Measurements from ENCODE around the gene CELF3. TPM values are rescaled to one million over a fixed set of nuclear protein-coding genes. Genes with fewer than 3 reads are reported as not detected.
"Not testable (repeated sequence)": the region's sequence is repeated elsewhere in the genome, so short reads cannot be mapped to it uniquely, and the experiment has no call there.

Gene CELF3
- 10 to 100 TPM in 1 of 12 donors, 1 to 10 TPM in 1, under 1 TPM in 9, not detected in 1; 0.24 to 22.4 (median 0.75) TPM for polyA plus RNA-seq (ENCODE audit: insufficient read length in 12 of 12)
- long read RNA-seq, donor 1, partial matches to known transcripts = 16 of 26 reads
- long read RNA-seq, donor 1, other reads (novel, unspliced or antisense) = 5 of 26 reads
- long read RNA-seq, donor 2 = 0 reads
- long read RNA-seq, donor 3 = 0 reads
- long read RNA-seq, donor 4 = 0 reads
- long read RNA-seq, donor 5 = 0 reads
- long read RNA-seq, donor 6 = 0 reads
- long read RNA-seq, donor 7 = 0 reads
- long read RNA-seq, donor 8 = 0 reads
- long read RNA-seq, donor 9 = 0 reads
- long read RNA-seq, donor 10 = 0 reads
- long read RNA-seq, donor 11 = 0 reads

DNA sequence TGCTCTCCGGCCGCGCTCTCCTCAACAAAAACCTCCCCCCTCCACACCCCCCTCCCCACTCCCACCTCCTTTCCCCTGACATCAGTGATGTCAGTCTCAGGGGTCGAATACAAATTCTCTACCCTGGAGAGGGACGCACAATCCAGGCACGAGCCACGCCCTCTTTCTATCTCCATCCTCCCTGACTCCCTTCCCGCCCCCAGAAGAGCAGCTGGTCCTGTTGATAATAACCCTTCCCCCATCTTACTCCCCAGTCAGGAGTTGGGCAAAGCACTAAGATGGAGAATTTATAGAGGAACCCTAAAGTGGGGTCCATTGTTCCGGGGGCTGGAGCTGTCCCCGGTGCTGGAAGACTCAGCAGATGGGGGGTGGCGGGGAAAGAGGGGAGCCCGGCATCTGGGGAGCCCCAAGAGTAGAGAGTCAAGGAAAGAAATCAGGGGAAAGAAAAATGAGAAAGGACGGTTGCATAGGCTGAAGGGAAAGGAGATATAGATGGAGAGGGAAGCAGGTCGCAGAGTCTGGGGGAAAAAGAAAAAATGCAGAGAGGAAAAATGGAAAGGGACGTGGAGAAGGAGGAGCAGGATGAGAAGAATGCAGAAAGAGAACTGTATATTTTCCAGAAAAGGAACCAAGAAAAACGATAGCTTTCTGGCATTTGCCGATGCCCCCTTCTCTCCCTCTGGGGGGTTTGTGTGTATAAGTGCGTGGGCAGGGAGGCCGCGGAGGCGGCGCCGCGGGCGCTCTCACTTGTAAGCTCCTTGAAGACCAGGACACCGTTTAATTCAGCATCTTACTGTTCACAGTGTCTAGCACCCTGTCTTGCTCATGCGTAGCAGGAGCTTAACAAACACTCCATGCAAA is at the start of gene CELF3:
Gene CELF3, minus strand, starts transcription at position 33 of the 861 bp plus-strand sequence. CDS start 783 bp downstream, outside the sequence.
- DNase-seq = no peak

DNA sequence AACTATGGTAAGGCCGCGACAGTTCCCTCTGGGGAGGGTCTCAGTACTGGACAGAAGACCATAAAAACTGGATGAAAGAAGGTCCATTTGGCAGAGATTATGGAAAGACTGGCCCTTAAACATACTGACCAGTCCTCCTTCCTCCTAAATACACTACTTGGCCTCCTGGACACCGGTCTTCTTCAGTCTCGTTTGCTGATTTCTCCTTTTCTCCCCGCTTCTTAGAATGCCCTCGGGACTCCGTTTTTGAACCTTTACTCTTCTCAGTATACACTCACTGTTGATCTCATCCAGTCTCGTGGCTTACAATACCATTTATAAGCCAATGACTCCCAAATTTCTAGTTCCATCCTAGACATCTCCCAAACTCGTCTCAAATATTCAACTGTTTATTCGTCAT is 47.4 kb upstream of the CELF3 start:
- no peak for DNase-seq

DNA sequence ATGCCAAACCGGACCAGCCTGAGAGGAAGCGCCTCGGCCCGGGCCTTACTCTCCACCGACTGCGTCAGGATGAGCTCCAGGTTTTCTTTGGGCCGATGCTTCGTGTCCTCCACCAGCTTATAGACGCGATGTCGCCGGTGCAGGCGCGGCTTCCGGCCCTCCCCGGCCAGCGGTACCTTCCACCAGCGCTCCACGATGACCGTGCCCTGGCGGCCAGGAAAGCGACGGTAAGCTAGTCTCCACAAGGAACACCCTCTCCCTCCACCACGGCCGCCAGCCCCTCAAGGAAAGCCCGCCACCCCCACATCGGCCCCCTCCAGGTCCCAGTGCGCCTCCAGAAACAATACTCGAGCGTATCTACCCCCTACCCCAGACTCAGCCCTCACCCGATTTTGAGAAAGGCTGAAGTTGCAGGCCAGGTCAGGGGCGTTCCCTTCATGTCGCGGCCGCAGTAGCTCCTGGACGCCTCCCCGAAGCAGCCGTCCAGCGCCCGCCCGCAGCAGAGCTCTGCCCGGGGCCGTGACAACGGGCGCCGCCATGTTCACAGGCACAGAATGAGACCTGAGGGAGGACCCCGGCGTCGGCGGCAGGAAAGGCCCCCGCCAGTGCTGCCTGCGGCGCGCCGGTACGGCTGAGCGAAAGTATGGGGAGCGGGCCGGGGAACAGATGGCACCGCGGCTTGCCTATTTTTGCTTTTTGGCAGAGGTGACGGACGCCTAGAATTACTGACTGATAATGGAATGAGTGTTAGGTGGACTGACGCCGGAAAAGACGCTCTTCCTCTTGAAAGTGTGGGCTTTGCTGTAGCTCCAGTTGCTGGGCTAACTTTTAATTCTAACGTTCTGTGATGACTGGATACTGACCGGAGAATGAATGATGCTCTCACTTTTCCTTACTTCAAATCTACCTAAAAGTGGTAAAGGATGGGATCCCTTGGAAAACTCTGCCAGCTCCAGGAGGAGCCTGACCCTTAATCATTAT is 46.6 kb upstream of the CELF3 start, which contains the start of gene MRPL9:
Gene MRPL9, minus strand, starts transcription at position 556 of the 981 bp plus-strand sequence. Its CDS starts 17 bp downstream, at position 539.
- DNase-seq = peak; percentile 84

DNA sequence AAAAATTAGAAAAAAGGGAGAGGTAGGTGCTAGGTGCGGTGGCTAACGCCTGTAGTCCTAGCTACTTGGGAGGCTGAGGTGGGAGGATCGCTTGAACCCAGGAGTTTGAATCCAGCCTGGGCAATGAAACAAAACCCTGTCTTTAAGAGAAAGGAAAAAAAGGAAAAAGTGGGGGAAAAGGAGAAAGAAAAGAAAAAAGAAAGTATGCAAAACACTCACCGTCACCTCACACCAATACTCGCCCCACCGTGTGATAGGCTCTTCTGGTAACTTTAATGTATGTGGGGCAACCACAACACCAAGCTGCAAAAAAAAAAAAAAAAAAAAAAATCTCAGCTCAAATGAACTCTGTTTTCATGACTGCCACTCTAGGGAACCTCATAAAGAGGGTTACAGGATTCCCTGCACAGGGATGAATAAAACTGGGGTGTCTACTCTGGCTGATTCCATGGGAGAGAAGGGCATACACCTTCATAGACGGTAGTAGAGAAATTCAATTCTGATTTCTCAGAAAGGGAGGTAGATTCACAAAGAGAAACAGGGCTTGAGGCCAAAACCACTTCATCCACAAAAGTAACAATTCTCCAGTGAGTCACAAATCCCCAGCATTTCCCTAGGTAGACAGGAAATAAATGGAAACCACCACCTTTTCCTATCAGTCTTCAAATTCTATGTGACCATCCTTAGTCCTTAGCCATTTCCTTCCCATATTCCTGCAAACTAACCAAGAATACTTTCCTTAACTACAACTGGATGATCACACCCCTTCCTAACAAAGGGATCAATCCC is 44.2 kb upstream of the CELF3 start:
- DNase-seq = no peak

DNA sequence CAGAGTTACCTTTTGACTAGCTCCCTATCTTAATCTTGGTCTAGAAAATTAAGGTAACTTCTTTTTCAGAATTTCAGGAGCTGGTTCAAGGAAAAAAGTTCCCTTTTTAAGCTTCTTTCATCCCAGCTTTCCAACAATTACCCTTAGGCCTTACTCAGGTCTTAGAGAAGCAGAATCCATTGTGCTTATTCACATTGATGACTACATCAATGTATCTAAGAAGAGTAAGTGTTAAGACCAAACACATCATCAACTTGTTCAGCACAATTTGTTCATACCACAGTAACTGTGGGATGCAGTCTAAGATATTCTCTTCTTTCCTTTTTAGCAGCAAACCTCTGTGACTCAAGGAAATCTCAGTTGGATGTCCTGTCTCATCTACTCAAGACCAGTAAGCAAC is 42.6 kb upstream of the CELF3 start:
- no peak for DNase-seq

DNA sequence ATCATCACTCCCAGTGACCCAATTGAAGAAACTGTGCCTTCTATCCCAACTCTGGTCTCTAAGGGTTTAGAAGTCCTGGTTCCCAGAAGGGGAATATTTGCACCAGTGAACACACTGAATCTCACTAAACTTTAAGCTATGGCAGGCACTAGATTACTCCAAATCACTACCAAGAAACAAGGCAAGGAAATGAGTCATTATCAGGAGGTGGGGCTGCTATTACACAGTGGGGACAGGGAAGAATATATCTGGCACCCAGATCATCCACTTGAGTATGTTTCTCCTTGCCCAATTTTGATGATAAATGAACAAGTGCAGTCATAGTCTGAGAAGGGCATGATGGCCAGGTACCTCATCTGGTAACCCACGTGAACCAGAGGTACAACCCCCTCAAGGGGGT is 39.7 kb upstream of the CELF3 start:
- DNase-seq = no peak

DNA sequence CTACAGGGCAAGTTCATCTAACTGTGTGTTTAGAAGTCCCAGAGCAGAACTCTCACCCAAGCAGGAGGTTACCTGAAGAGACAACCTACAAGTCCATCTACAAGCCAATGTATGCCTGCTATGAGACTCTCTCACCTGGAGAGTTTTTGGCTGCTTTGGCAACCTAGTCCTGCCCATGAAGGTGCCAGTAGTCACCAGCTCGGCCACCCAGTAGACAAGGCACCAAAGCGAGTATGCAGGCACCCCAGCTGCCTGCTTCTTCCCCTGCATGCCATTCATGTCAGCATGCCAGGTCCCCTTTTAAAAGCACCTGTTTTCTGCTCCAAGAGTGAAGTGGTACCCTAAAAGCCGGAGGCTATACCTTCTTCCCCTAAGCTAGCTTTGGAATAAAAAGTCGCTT is 24.9 kb upstream of the CELF3 start:
- DNase-seq = no peak

DNA sequence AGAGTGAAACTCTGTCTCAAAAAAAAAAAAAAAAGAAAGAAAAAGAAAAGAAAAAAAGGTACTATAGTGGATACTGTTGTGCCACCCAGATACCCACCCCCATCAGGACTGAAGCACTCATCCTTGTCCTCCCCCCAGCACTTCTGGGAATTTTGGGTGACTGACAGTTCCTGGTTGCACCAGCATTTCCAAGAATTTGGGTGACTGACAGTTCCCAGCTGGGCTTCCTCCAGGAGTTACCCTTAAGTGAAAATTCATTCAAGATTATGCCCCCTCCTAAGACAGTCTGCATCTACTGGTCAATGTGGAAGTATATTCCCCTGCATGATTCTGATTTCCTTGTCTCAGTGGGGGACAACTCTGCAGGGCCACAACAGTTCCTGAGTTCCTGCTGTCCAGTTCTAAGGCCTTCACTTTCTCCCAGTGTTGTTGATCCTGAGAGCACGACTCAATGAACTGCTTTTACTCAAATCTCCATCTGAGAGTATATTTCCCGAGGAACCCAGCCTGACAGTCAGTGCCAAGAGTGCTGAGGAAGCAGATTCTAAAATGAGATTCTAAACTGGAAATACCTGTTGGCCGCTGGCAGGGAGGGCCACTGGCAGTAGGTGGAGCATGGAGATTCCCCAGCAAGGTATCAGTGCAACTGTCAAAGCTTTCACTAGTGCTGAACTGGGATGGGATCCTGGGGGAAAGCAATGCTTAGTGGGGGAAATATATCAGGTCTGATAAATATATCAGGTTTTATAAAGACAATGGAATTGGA is 23.2 kb upstream of the CELF3 start:
- DNase-seq = no peak

DNA sequence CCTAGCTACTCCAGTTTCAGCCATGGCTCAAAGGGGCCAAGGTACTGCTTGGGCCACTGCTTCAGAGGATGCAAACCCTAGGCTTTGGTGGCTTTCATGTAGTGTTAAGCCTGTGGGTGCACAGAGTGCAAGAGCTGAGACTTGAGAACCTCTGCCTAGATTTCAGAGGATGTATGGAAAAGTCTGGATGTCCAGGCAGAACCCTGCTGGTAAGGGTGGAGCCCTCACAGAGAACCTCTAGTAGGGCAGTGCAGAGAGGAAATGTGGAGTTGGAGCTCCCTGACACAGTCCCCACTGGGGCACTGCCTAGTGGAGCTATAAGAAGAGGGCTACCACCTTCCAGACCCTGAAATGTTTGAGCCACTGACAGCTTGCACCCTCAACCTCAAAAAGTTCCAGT is 20.9 kb upstream of the CELF3 start:
- DNase-seq = no peak

DNA sequence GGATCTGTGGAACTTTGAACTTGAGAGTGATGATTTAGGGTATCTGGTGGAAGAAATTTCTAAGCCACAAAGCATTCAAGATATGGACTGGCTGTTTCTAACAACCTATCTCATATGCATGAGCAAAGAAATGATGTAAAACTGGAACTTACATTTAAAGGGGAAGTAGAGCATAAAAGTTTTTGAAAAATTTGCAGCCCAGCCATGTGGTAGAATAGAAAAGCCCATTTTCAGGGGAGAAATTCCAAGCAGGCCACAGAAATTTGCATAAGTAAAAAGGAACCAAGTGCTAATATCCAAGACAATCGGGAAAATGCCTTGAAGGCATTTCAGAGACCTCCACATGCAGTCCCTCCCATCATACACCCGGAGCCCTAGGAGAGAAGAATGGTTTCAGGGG is 20.4 kb upstream of the CELF3 start:
- DNase-seq = no peak

DNA sequence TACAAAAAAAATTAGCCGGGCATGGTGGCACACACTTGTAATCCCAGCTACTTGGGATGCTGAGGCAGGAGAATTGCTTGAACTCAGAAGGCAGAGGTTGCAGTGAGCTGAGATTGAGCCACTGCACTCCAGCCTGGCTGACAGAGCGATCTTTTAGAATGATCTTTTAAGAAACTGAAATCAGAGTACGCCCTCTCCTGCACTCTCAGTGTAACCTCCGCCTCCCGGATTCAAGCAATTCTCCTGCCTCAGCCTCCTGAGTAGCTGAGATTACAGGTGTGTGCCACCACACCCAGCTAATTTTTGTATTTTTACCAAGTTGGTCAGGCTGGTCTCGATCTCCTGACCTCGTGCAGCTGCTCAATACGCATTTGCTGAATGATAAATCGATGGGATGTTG is 17.4 kb upstream of the CELF3 start:
- not testable (repeated sequence) for DNase-seq

DNA sequence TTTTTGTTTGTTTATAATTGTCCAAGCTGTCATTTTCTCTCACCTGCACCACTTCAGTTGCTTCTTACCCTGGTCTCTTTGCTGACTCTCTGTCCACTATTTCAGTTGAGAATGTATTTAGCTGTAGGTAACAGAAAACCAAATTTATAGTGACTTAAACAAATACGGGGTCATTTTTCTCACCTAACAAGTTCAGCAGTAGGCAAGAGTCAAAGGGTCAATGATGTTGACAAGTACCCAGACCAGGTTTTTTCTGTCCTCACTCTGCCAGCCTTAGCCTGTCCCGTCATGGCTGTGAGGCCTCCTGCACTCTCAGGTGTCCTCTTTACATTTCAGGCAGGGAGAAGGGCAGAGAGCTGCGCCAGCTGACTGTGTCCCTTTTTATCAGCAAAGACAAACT is 16.5 kb upstream of the CELF3 start:
- DNase-seq = no peak

DNA sequence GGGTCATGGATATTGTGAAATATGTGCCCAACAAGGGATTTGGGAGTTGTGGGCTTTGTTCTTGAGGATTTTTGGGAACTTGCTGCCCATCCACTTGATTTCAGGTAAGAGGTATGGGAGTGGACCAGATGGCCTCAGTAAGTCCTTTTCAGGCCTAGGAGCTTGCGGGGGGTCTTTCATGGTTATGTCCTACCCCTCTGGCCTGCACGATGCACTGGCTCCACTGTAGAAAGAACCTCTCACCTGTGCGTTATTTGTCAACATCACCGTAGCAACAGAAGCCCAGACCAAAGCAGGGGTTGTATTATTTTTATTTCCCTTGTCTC is 13.3 kb upstream of the CELF3 start:
- DNase-seq = no peak

DNA sequence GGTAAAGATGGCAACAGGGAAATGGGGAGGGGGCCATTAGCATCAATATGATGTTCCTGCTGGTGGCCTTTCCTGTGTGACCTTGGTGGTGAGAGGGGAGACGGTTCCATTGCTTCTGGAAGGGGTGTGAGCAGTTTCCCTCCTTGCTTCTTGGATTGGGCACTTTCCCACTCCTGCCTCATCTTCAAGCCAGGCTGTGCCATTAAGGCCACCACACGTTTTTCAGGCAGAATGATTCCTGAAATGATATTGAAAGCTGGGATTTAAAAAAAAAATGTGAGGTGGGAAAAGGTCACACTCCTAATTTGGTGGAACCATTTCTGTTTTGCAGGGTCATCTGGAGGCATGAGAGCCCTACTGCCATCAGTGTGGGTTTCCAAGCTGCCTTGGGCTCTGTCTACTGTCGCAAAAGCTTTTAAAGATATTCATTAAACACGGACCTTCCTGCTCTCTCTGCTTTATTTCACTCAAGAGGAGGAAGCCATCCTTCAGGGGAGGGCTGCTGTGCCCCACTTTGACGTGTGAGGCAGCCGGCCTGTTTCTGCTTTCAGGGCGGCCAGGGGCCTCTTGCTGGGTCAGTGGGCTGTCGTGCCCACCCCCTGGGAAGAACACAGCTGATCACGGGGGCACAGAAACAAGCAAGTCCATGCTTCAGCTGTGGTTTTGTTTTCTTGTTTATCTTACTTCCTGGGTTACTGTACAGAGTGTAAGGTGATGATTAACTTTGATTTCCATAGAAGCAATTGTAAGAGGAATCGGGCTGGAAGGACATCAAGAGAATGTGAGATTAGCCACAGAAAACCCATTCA is 12.8 kb upstream of the CELF3 start:
- DNase-seq = no peak

DNA sequence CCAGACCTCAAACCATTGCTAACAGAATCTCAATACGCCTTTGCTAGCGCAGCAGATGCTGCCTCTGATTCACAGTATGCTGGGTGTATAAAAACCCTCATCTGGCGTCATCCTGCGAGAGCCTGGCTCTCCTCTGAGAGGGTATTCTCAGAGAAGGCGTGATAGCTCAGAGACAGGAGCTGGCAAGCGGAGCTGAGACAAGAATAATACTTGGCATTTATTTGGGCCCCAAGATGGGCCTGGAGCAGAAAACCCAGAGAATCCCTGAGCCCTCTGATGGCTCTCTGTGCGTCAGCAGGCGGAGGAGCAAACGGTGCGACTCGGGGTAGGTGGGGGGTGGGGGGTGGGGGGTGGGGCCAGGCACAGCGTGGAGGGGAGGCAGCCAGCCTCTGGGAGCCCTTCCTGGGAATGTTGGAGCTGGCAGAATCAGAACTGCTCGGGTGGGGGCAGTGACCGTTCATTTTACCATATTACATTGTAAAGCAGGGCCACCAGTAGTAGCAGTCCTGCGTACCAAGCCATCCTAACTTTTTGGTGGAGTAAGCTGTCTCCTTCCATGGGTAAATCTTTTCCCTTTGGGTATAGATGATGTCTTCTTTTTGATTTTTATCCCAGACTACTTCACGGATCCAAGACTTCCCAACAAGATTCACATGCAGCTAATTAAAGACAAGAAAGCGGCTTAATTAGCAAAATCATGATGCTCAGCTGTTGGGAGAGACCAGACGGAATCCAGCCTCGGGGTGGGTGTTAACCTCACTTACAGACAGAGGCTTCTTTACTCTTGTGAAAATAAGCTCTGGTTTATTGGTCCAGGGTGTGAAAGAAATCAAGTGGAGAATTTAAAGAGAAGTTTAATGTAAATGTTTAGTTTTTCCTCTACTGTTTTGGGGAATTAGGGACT is 11.8 kb upstream of the CELF3 start:
- DNase-seq = no peak

DNA sequence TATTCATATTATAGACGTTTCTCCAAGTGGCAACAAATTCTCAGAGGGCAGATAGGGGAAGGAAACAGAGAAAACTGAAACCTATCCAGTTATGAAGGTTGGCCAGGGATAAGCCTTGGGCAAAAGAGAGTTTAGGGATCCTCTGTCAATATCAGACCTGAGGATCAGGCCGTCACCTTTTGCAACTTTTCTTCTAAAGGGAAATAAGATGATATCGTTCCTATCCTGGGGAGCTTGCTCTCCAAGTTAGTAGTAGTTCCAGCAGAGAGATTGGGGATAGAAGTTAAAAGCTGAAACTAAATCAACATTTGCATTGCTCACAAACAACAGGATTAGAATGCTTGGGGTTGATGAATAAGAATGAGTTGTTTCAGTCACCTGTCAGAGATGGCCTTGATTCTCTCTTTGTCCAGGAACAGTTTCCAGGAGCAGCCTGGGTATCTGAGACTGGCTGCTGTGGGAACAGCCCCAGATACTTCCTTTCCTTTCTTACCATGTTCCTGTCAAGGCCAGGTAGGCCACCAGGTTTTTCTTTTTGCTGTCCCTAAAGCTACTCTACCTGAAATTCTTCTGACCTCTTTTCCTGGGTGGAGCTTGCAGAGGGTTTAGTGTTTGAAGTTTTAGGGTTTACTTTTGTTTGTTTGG is 7.2 kb upstream of the CELF3 start:
- DNase-seq = no peak

DNA sequence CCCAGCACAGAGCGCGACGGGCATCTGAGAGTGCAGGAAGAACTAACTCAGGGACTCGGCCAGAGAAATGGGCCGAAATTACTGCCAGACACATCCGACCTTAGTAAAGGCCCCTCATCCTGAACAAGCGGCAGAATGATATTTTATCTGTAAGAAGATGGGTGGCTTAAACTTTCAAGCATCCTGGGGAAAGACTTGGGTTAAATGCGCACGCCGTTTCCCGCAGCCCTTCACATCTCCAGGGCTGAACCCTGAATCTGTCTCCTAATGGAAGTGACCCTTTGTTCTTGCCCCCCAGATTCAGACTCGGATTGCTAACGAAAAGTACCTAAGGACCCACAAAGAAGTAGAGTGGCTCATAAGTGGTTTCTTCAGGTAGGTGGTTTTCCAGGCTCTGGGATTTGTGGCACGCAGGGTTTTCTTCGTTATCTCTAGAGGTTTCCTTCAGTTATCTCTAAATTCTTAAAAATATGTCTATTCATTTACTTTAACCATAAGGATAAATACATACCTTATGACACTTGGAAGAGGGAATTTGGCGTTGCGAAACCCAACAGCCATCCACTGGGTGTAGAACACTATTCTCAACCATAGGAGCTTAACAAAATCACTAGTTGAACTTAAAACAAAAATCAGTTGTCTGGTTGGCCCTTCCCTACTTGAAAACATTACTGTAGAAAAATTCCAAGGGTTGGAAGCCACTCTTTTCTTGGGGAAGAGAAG is 5.3 kb upstream of the CELF3 start:
- DNase-seq = no peak

Data from muscle of arm (tissue), 14 donors.